RWPE1 (cell line): Measurements from ENCODE around the gene PDGFB.

ENCODE experiments used
- CTCF ChIA-PET: fragments of 350-600 bp; sonication (Branson Sonifier 250); formaldehyde crosslinking; extraction: SDS; loops from one replicate; lab custom pipeline; 2021; lab: Yijun Ruan, JAX
- POLR2A ChIA-PET: fragments of 400-600 bp; formaldehyde crosslinking; extraction: SDS; loops from one replicate; lab custom pipeline; 2020; ENCODE audit warnings: antibody characterized with exemption; ENCODE audit not compliant: low non-redundant PET; lab: Yijun Ruan, JAX
- DNase-seq: peaks from one replicate; pipeline ENCODE4 v3.0.0; 2012; ENCODE audit warnings: low spot score
- H3K27ac ChIP-seq: fragments of 450-650 bp; 2 replicates; pipeline ENCODE4 v1.5.1; 2017
- TF ChIP-seq, protein P1 (sequence below): fragments of 450-650 bp; conservative IDR thresholded peaks from 2 replicates; pipeline ENCODE4 v1.5.1; 2017; ENCODE audit warnings: low read depth, mild to moderate bottlenecking

PDGFB gene

DNA sequence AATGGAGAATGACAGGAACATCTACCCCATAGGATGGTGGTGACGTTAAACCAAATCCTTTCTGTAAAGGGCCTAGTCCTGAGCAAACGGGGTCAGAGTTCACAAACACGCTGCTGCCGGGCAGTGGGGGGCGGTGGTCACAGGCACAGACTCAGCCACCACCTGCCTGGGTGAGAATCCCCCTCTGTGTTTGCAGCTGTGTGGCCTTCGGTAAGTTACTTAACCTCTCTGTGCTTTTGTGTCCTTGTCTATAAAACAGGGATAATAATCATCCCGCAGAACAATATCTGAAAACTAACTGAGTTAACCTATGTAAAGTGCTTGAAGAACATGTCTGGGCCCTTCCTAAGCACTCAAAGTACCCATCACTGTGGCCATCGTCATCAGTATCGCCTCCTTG is 26.0 kb upstream of the PDGFB start:
- POLR2A ChIA-PET, result no interaction called here
- CTCF ChIA-PET, result interaction anchor here (0.7 kb wide), 1 partner anchor 450 kb away, joined by 3 read pairs; no protein-coding TSS in a partner anchor
- H3K27ac ChIP-seq, result no peak overlapping the region
- DNase-seq, result no peak
- TF ChIP-seq, protein P1, sequence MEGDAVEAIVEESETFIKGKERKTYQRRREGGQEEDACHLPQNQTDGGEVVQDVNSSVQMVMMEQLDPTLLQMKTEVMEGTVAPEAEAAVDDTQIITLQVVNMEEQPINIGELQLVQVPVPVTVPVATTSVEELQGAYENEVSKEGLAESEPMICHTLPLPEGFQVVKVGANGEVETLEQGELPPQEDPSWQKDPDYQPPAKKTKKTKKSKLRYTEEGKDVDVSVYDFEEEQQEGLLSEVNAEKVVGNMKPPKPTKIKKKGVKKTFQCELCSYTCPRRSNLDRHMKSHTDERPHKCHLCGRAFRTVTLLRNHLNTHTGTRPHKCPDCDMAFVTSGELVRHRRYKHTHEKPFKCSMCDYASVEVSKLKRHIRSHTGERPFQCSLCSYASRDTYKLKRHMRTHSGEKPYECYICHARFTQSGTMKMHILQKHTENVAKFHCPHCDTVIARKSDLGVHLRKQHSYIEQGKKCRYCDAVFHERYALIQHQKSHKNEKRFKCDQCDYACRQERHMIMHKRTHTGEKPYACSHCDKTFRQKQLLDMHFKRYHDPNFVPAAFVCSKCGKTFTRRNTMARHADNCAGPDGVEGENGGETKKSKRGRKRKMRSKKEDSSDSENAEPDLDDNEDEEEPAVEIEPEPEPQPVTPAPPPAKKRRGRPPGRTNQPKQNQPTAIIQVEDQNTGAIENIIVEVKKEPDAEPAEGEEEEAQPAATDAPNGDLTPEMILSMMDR, result no peak

DNA sequence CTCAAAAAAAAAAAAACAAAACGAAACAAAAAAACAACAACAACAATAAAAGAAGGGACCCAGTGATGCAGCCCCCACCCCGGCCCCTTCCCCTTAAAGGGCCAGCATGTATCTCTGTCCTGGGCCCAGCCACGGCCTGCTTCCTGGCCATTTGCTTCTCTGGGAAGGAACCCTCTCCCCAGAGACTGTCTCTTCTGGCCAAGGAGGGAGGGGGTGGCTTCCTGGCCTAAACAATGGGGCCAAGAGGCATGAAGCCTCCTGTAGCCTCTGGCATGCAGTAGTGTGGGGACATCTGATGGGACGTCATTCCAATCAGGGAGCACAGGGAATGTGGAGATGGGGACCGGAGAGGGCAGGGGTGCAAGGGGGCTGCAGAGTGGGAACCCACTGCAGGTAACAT is 25.5 kb upstream of the PDGFB start:
- POLR2A ChIA-PET, result no interaction called here
- CTCF ChIA-PET, result no interaction called here
- no peak for DNase-seq
- no peak overlapping the region for H3K27ac ChIP-seq
- TF ChIP-seq, protein P1, result no peak

DNA sequence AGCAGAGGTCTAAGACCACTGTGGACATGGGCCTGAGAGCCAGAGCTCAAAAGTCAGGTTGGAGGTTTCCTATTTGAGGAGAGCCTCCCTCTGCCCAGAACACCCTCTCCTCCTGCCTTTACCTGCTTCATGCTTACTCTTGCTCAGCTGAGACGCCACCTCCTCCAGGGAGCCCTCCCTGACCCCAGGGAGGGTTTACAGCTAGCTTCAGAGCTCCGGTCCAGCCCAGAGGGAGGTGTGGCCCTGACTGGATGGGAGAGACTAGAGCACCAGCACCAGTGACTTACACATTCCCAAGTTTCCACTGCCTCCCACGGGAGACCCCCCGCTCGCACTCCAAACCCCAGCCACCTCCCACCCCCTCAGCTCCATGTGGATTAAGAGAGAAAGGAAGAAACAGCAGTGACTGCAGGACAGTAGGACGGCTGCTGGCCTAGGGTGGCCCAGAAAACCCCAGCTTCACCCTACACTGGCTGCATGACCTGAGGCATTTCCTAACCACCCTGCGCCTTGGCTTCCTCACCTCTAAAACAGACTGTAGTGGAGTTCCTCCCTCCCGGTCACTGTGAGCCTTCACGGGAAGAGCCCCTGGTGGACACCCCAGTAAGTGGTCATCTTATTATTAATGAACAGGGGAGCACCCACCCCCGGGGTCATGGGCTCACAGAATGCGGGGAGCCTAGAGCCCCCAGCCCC is 24.5 kb upstream of the PDGFB start:
- TF ChIP-seq, protein P1, result no peak
- POLR2A ChIA-PET, result no interaction called here
- no peak overlapping the region for H3K27ac ChIP-seq
- no peak for DNase-seq
- CTCF ChIA-PET, result interaction anchor here (0.7 kb wide), 1 partner anchor 147 kb away, joined by 3 read pairs; no protein-coding TSS in a partner anchor

DNA sequence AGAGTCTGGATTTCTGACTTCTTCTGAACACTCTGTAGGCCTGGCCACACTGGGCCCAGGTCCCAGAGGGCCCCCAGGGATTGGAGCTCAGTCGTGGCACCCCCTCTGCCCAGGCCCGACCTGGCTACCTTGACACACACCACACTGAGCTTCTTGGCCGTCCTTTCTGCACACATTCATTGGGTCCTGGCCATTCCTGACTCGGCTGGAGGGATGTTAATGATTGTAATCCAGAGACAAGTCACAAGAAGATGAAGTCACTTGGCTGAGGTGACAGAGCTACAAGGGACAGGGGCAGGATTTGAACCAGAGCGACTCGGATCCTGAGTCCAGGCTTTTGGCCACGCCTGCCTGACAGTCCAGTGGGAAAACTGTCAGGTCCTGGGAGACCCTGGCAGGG is 23.9 kb upstream of the PDGFB start:
- CTCF ChIA-PET, result interaction anchor here (0.7 kb wide), 1 partner anchor 148 kb away, joined by 3 read pairs; no protein-coding TSS in a partner anchor
- TF ChIP-seq, protein P1, result no peak
- H3K27ac ChIP-seq, result no peak overlapping the region
- DNase-seq, result no peak
- POLR2A ChIA-PET, result no interaction called here

DNA sequence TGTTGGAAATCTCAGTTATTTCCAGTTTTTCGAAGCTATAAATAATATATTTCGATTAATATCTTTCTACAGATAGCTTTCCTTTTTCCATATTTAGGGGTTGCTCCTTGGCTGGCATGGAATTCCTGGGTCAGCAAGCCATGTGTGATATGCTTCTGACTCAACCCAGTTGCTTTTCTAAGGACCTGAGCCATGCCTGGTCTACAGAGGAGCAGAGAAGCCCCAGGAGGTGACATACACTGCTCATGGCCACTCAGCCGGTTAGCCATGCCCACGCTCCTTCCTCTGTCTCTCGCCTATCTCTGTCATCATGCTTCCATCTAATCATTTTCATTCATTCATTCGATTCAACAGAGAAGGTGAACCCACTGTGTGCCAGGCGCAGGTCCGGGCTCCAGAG is 23.2 kb upstream of the PDGFB start:
- POLR2A ChIA-PET, result no interaction called here
- TF ChIP-seq, protein P1, result no peak
- CTCF ChIA-PET, result no interaction called here
- DNase-seq, result no peak
- no peak overlapping the region for H3K27ac ChIP-seq

DNA sequence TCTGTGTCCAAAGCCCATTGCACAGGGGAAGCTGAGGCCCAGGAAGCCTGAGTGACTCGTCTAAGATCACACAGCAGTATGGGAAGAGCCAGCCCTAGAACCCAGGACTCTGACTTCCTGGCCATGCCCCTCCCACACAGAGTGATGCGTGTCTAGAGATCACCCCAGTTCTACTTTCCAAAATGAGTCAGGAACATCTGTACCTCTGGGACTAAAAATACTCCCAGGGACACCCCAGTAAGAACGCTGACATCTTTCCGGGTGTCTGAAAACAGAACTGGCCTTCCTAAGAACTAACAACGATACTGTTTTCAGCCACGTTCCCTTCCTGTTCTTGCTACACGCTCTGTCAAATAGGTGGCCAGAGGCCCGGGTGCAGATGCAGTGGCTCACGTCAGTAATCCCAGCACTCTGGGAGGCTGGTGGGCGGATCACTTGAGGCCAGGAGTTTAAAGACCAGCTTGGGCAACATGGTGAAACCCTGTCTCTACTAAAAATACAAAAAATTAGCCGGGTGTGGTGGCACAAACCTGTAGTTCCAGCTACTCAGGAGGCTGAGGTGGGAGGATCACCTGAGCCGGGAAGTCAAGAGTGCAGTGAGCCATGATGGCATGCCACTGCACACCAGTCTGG is 21.7 kb upstream of the PDGFB start:
- DNase-seq, result no peak
- TF ChIP-seq, protein P1, result no peak
- CTCF ChIA-PET, result no interaction called here
- peak overlapping the region; percentile 36 for H3K27ac ChIP-seq
- POLR2A ChIA-PET, result no interaction called here
